Chondrocyte (in vitro differentiated cells): Measurements from ENCODE around the gene SBK2. TPM values are rescaled to one million over a fixed set of nuclear protein-coding genes. Genes with fewer than 3 reads are reported as not detected.

Experiments
- DNase-seq: peaks from one replicate; pipeline ENCODE4 v3.0.0; 2021; ENCODE audit warnings: mixed read lengths, low spot score
- H3K27ac Mint-ChIP-seq: one replicate; pipeline ENCODE4 v1.8.0; 2021; ENCODE audit warnings: mild to moderate bottlenecking, moderate library complexity, mixed read lengths; ENCODE audit not compliant: unreplicated experiment
- H3K27me3 Mint-ChIP-seq: 2 replicates; pipeline ENCODE4 v1.8.0; 2021; ENCODE audit warnings: low read depth, mixed read lengths
- H3K36me3 Mint-ChIP-seq: 2 replicates; pipeline ENCODE4 v1.8.0; 2021; ENCODE audit warnings: low read depth, mixed read lengths
- H3K4me1 Mint-ChIP-seq: 2 replicates; pipeline ENCODE4 v1.8.0; 2021; ENCODE audit warnings: low read depth, mild to moderate bottlenecking, mixed read lengths
- H3K4me3 Mint-ChIP-seq: one replicate; pipeline ENCODE4 v1.8.0; 2021; ENCODE audit warnings: mild to moderate bottlenecking, moderate library complexity, mixed read lengths; ENCODE audit not compliant: unreplicated experiment
- H3K9me3 Mint-ChIP-seq: 2 replicates; pipeline ENCODE4 v1.8.0; 2021; ENCODE audit warnings: low read depth, mixed read lengths
- CTCF ChIP-seq: fragments of 200-600 bp; sonication (generic); IDR thresholded peaks from 2 replicates; pipeline ENCODE4 v1.5.0; 2021; ENCODE audit warnings: antibody characterized with exemption, mild to moderate bottlenecking, moderate library complexity
- total RNA-seq: library from RNA; stranded (reverse); gene quantifications from 3 replicates; pipeline ENCODE4 v1.2.1, GENCODE V29; 2021

Gene SBK2
- total RNA-seq, 1 donor from 2014 or later, result not detected

- no peaks in the 10 kb centered on the region for H3K9me3 Mint-ChIP-seq
- H3K27me3 Mint-ChIP-seq, result no peaks in the 10 kb centered on the region
- no peaks in the 10 kb centered on the region for H3K36me3 Mint-ChIP-seq
- no peak for DNase-seq
- H3K4me3 Mint-ChIP-seq, result no peak overlapping the region
- H3K4me1 Mint-ChIP-seq, result peaks cover 3% of the 10 kb centered on the region
- H3K27ac Mint-ChIP-seq, result no peak overlapping the region
- no peak for TF ChIP-seq CTCF
Measured at GRCh38 chr19:55529636-55530234, 7.2 kb downstream of the SBK2 start.

- no peak for DNase-seq
- no peak overlapping the region for H3K27ac Mint-ChIP-seq
- H3K36me3 Mint-ChIP-seq, result no peaks in the 10 kb centered on the region
- H3K4me3 Mint-ChIP-seq, result no peak overlapping the region
- no peaks in the 10 kb centered on the region for H3K27me3 Mint-ChIP-seq
- no peaks in the 10 kb centered on the region for H3K9me3 Mint-ChIP-seq
- H3K4me1 Mint-ChIP-seq, result peaks cover 3% of the 10 kb centered on the region
- peak; percentile 57 for TF ChIP-seq CTCF
Measured at GRCh38 chr19:55528030-55528803, 8.7 kb downstream of the SBK2 start.

GRCh38 chr19:55527197-55528029 lies 9.5 kb downstream of the SBK2 start:
- no peaks in the 10 kb centered on the region for H3K36me3 Mint-ChIP-seq
- H3K27ac Mint-ChIP-seq, result no peak overlapping the region
- no peaks in the 10 kb centered on the region for H3K27me3 Mint-ChIP-seq
- DNase-seq, result no peak
- no peak overlapping the region for H3K4me3 Mint-ChIP-seq
- H3K4me1 Mint-ChIP-seq, result peaks cover 3% of the 10 kb centered on the region
- H3K9me3 Mint-ChIP-seq, result no peaks in the 10 kb centered on the region
- TF ChIP-seq CTCF, result no peak

- Mint-ChIP-seq H3K27me3 (no peaks in the 10 kb centered on the region), H3K36me3 (no peaks in the 10 kb centered on the region), H3K4me1 (peaks cover 3% of the 10 kb centered on the region), H3K4me3 (no peak overlapping the region), H3K27ac (no peak overlapping the region), H3K9me3 (no peaks in the 10 kb centered on the region)
- TF ChIP-seq CTCF, result no peak
- no peak for DNase-seq
Measured at GRCh38 chr19:55526216-55527196, 10.4 kb downstream of the SBK2 start.
